Left lung (tissue), 10 donors: ENCODE measurements around the gene FTO. TPM values are rescaled to one million over a fixed set of nuclear protein-coding genes. Genes with fewer than 3 reads are reported as not detected.
A peak's percentile ranks its signal among the peaks of the same experiment; 100 is the strongest.

Experiments used
- ATAC-seq: fragments of 200-7000 bp; cut with Tn5 transposase; one replicate; pipeline ENCODE4 v1.9.1; 2020; ENCODE audit warnings: moderate library complexity
- DNase-seq, 4 donors: peaks; one replicate each; pipeline ENCODE4 v3.0.0-alpha.2; 2013 to 2020
- H3K27ac ChIP-seq, 2 donors: fragments of 200-600 bp; sonication (generic) in 1 of 2; one replicate each; pipeline versions ENCODE4 v1.5.0 to v1.8.0; 2020 to 2021
- H3K27me3 ChIP-seq, 2 donors: fragments of 200-600 bp; sonication (generic) in 1 of 2; one replicate each; pipeline versions ENCODE4 v1.5.0 to v1.8.0; 2020 to 2021
- H3K36me3 ChIP-seq, 2 donors: fragments of 200-600 bp; sonication (generic) in 1 of 2; one replicate each; pipeline versions ENCODE4 v1.5.0 to v1.8.0; 2020 to 2021
- H3K4me1 ChIP-seq, 2 donors: fragments of 200-600 bp; one replicate each; pipeline ENCODE4 v1.8.0; 2021
- H3K4me3 ChIP-seq, 2 donors: fragments of 200-600 bp; sonication (generic) in 1 of 2; one replicate each; pipeline versions ENCODE4 v1.5.0 to v1.8.0; 2020 to 2021; ENCODE audit warnings: mild to moderate bottlenecking in 1 of 2
- H3K9me3 ChIP-seq, 2 donors: fragments of 200-600 bp; sonication (generic) in 1 of 2; one replicate each; pipeline versions ENCODE4 v1.5.0 to v1.8.0; 2020 to 2021
- intact Hi-C, 2 donors: fragments of 100-400 bp; cut with DNase I; formaldehyde crosslinking; loops; one replicate each; pipeline versions ENCODE4 v1.11.2 to v1.14.2; 2022
- polyA plus RNA-seq, 6 donors: library from polyadenylated mRNA; unstranded; fragments of 120-200 nt; gene quantifications; one replicate each; pipeline ENCODE4 v1.2.1, GENCODE V29; 2013; ENCODE audit not compliant: insufficient read length in 6 of 6
- total RNA-seq, 2 donors: library from RNA; stranded (reverse); fragmentation: NEBNext Ultra II Directional; extraction: Animal tissue kit (Norgen Biotek cat#: 25700); gene quantifications; one replicate each; pipeline ENCODE4 v1.2.1, GENCODE V29; 2021
- TF ChIP-seq, protein P1 (sequence below), 2 donors: fragments of 200-600 bp; sonication (generic) in 1 of 2; IDR thresholded peaks; one replicate each; pipeline versions ENCODE4 v1.5.0 to v1.8.0; 2021; ENCODE audit warnings: antibody characterized with exemption in 2 of 2
- donor health status: DM: no; HTN: yes; CAD: no.
- donor health status: DM: no; HTN: no; CAD: no.

Gene FTO
- total and polyA plus RNA-seq, 8 donors: 69.0 to 99.6 (median 90.7) TPM

DNA sequence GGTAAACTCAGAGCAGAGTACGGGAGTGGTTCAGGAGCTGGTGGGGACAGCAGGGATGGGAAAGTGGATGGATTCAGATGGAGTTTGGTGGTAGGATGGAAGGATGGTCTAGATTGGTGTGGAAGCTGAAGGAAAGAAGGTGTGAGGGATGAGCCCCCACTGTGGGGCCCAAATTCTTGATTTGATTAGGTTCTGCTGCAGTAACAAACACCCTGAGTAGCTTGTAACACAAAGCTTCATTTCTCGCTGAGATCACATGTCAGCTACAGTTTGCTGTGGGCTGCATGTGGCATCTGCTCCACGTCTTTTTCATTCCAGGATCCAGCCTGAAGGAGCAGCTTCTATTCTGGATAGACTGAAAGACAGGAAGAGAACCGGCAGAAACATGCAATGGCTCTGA lies 438.8 kb downstream of the FTO start:
- Histone ChIP-seq H3K27ac (no peak overlapping the region), H3K4me1 (no peaks in the 10 kb centered on the region), H3K4me3 (no peak overlapping the region), H3K27me3 (no peaks in the 10 kb centered on the region), H3K9me3 (peaks cover 0 to 2% of the 10 kb centered on the region in 2 donors), H3K36me3 (no peaks in the 10 kb centered on the region)
- intact Hi-C loops: no loop called here
- no peak for DNase-seq
- TF ChIP-seq, protein P1, sequence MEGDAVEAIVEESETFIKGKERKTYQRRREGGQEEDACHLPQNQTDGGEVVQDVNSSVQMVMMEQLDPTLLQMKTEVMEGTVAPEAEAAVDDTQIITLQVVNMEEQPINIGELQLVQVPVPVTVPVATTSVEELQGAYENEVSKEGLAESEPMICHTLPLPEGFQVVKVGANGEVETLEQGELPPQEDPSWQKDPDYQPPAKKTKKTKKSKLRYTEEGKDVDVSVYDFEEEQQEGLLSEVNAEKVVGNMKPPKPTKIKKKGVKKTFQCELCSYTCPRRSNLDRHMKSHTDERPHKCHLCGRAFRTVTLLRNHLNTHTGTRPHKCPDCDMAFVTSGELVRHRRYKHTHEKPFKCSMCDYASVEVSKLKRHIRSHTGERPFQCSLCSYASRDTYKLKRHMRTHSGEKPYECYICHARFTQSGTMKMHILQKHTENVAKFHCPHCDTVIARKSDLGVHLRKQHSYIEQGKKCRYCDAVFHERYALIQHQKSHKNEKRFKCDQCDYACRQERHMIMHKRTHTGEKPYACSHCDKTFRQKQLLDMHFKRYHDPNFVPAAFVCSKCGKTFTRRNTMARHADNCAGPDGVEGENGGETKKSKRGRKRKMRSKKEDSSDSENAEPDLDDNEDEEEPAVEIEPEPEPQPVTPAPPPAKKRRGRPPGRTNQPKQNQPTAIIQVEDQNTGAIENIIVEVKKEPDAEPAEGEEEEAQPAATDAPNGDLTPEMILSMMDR (IDR thresholded peaks at IDR 0.05): no peak
- ATAC-seq: no peak

DNA sequence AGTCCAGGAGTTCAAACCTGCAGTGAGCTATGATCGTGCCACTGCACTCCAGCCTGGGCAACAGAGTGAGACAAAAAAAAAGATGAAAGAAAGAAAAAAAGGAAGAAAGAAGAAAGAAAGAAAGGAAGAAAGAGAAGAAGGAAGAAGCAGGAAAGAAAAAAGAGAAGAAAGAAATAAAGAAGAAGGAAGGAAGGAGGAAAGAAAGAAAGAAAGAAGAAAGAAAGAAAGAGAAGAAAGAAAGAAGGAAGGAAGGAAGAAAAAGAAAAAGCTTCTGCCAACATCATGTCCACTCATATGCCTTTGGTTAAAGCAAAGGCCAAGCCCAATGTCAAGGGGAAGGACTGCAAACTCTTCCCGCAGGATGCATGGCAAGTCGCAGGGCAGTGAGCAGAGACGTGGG lies 439.5 kb downstream of the FTO start:
- DNase-seq: no peak
- no peak overlapping the region for H3K27ac ChIP-seq
- no peak for ATAC-seq
- H3K36me3 ChIP-seq: no peaks in the 10 kb centered on the region
- H3K27me3 ChIP-seq: no peaks in the 10 kb centered on the region
- no peaks in the 10 kb centered on the region for H3K4me1 ChIP-seq
- peaks cover 0 to 2% of the 10 kb centered on the region in 2 donors for H3K9me3 ChIP-seq
- TF ChIP-seq, protein P1 (IDR thresholded peaks at IDR 0.05): no peak
- no peak overlapping the region for H3K4me3 ChIP-seq
- intact Hi-C loops: no loop called here

DNA sequence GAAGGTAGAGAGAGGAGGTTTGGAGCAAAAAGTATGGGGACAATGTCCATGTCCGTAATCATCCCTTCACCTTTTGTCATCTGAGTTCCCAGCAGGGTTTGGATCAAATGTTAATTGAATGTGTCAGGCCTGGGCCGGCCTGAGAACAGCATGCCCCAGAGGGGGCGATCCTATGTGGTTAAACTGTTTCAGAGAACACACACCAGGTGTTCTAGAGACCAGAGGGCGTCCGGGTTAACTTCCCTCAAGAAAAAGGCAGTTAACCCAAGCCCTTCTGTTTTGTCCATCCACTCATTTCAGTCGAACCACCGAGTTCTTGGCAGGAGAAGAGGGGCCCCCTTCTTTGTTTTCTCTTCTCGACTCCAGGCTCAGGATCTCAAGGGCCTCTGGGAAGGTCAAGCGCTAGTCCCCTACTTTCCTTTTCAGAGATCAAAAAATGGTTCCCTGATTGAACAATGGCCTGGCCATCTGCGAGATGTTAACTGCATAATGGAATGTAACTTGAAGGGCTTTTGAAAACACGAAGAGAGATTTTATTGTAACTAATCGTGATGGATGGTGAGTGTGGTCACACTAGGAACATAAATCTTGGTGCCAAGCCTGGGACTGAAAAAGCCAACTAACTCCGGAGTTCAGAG lies 440.1 kb downstream of the FTO start:
- Histone ChIP-seq H3K4me1 (no peaks in the 10 kb centered on the region), H3K9me3 (no peaks in the 10 kb centered on the region), H3K27ac (no peak overlapping the region), H3K36me3 (no peaks in the 10 kb centered on the region), H3K4me3 (no peak overlapping the region), H3K27me3 (no peaks in the 10 kb centered on the region)
- DNase-seq (no peak), ATAC-seq (no peak)
- TF ChIP-seq, protein P1 (IDR thresholded peaks at IDR 0.05): no peak
- intact Hi-C loops: no loop called here

DNA sequence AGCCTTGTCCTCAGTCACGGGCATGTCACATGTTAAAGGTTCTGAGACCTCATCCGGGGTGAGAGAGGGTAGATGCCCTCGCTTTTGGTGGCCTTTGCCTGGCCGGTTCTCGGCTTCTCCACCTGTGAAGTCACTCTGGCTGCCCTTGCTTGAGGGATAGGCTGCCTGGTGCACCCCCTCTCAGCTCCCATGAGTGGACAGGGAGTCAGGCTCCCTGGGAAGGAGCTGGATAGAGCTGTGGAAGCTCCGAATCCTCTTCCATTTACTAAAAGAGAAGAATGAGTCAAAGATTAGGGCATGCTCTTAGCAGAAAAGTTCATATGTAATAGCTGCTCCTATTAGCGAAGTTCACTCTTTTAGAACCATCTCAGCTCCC lies 440.6 kb downstream of the FTO start:
- Histone ChIP-seq H3K4me1 (no peaks in the 10 kb centered on the region), H3K36me3 (no peaks in the 10 kb centered on the region), H3K27ac (no peak overlapping the region), H3K9me3 (no peaks in the 10 kb centered on the region), H3K4me3 (no peak overlapping the region), H3K27me3 (no peaks in the 10 kb centered on the region)
- intact Hi-C loops: no loop called here
- TF ChIP-seq, protein P1 (IDR thresholded peaks at IDR 0.05): no peak
- ATAC-seq (no peak), DNase-seq (peak in 1 of 4 donors; percentile 5)

DNA sequence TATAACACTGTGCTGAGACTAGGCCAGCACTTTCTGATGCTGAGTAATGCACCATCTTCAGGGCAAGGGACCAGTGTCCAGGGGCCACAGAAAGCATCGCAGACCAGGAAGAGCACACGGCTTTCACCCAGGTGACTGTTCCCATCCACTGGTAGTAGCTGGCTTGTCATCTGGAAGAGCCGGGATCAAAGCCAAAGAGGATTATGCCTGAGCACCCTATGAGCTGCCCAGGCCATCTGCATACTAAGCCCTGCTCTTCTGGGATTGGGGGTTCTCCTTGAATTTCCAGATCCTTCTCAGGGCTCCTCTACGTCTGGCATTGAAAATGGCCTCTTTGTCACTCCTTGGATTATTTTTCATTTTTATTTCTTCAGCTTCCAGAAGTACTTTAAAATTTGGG lies 441.9 kb downstream of the FTO start:
- H3K36me3 ChIP-seq: no peaks in the 10 kb centered on the region
- H3K27ac ChIP-seq: no peak overlapping the region
- no peaks in the 10 kb centered on the region for H3K9me3 ChIP-seq
- H3K4me1 ChIP-seq: no peaks in the 10 kb centered on the region
- intact Hi-C loops: no loop called here
- DNase-seq (no peak), ATAC-seq (no peak)
- H3K27me3 ChIP-seq: no peaks in the 10 kb centered on the region
- TF ChIP-seq, protein P1 (IDR thresholded peaks at IDR 0.05): no peak
- H3K4me3 ChIP-seq: no peak overlapping the region
